Heart left ventricle (tissue), 16 donors: Measurements from ENCODE around the gene NETO1. TPM values are rescaled to one million over a fixed set of nuclear protein-coding genes. Genes with fewer than 3 reads are reported as not detected.
A peak's percentile ranks its signal among the peaks of the same experiment; 100 is the strongest.

Source experiments
- ATAC-seq, 4 donors: fragments of 200-7000 bp; cut with Tn5 transposase; one replicate each; pipeline ENCODE4 v1.9.1; 2020 to 2022; ENCODE audit warnings: moderate library complexity in 4 of 4, mild to moderate bottlenecking in 3 of 4, moderate number of reproducible peaks in 1 of 4
- DNase-seq, 5 donors: peaks; one replicate each; pipeline ENCODE4 v3.0.0-alpha.2; 2020
- H3K27ac ChIP-seq, 12 donors: fragments of 200-600 bp; sonication (generic) in 4 of 12; one replicate each; pipeline versions ENCODE4 v1.5.0 to v1.8.0; 2016 to 2022; ENCODE audit warnings: mild to moderate bottlenecking in 2 of 12
- H3K27me3 ChIP-seq, 9 donors: fragments of 200-600 bp; sonication (generic) in 2 of 9; one replicate each; pipeline versions ENCODE4 v1.5.1 to v1.8.0; 2016 to 2022; ENCODE audit warnings: mild to moderate bottlenecking in 3 of 9
- H3K36me3 ChIP-seq, 9 donors: fragments of 200-600 bp; sonication (generic) in 2 of 9; one replicate each; pipeline versions ENCODE4 v1.5.0 to v1.8.0; 2018 to 2022; ENCODE audit warnings: mild to moderate bottlenecking in 2 of 9
- H3K4me1 ChIP-seq, 12 donors: fragments of 200-600 bp; sonication (generic) in 4 of 12; one replicate each; pipeline versions ENCODE4 v1.5.0 to v1.8.0; 2016 to 2022; ENCODE audit warnings: mild to moderate bottlenecking in 3 of 12
- H3K4me3 ChIP-seq, 12 donors: fragments of 200-600 bp; sonication (generic) in 4 of 12; one replicate each; pipeline versions ENCODE4 v1.5.0 to v1.8.0; 2017 to 2022; ENCODE audit warnings: mild to moderate bottlenecking in 9 of 12, moderate library complexity in 4 of 12
- H3K9me3 ChIP-seq, 12 donors: fragments of 200-600 bp; sonication (generic) in 4 of 12; one replicate each; pipeline versions ENCODE4 v1.5.0 to v1.8.0; 2016 to 2022; ENCODE audit warnings: mild to moderate bottlenecking in 1 of 12
- CTCF ChIP-seq, 12 donors: fragments of 200-600 bp; sonication (generic) in 4 of 12; IDR thresholded peaks; one replicate each; pipeline versions ENCODE4 v1.5.0 to v1.8.0; 2018 to 2022; ENCODE audit warnings: antibody characterized with exemption in 12 of 12, mild to moderate bottlenecking in 5 of 12
- POLR2A ChIP-seq, 2 donors: fragments of 450-650 bp; IDR thresholded peaks; one replicate each; pipeline ENCODE4 v1.6.1; 2017; ENCODE audit warnings: antibody characterized with exemption in 2 of 2, mild to moderate bottlenecking in 2 of 2, moderate library complexity in 2 of 2
- WGBS, 4 donors: extraction: QIAGEN DNeasy Blood & Tissue Kit in 2 of 4; methylation state at CpG; one replicate each; pipeline versions ENCODE4 v1.1.5 to v1.1.7; 2013 to 2018; 5-methylcytosine and 5-hydroxymethylcytosine counted together
- intact Hi-C, 10 donors: fragments of 100-400 bp; cut with DNase I; formaldehyde crosslinking; loops; one replicate each; pipeline versions ENCODE4 v1.11.1 to v1.14.2; 2022
- polyA plus RNA-seq, 2 donors: library from polyadenylated mRNA; stranded (reverse); fragments of 200-250 nt; gene quantifications; one replicate each; pipeline ENCODE4 v1.2.3, GENCODE V29; 2013
- total RNA-seq, 9 donors: library from RNA; depleted of rRNA in 2 of 9; stranded (reverse); fragments of >200 nt in 2 of 9; fragmentation: NEBNext Ultra II Directional in 3 of 9; extraction: Animal tissue kit (Norgen Biotek cat#: 25700) in 3 of 9; gene quantifications; one replicate each; pipeline versions ENCODE4 v1.1.0 to v1.2.4, GENCODE V29; 2016 to 2023
- donor health status: ischemic (EF 13 %, LVEDD 7.1; RV severe dilation, severe dysfunction).
- donor health status: healthy with polysubstance abuse.
- donor health status: DM: no; HTN: yes; CAD: no.
- donor health status: DM: no; HTN: no; CAD: no.
- donor health status: ischemic (EF 25% LVEDD 6.9; RV normal size, moderate dysfunction).
- donor health status: ischemic (EF 25% LVEDD 5.7; RV mildly dilated, moderate dysfunction).
- donor health status: healthy.
- donor health status: DM: yes; HTN: yes; CAD: no.
- donor health status: ischemic (EF 35%, LVEDD 5.7; RV mildly dilated, moderate dysfunction).
- donor health status: nonischemic (EF 11% LVEDD 7.7; RV severe dilation, severe dysfunction).
- donor health status: DM: yes; HTN: yes; CAD: no.
- donor health status: PGD.
- donor health status: ischemic (EF 29% LVEDD 5.4; RV normal size, mild dysfunction).
- donor health status: nonischemic (EF 23%, LVEDD 6.1; RV moderate dilation, normal function).

Gene NETO1
- total and polyA plus RNA-seq, 11 donors, result 0.09 to 2.0 (median 0.39) TPM; not detected in 5

- WGBS, 4 donors, result 51 to 61% (median 57%) methylated on average over 7 of the region's 7 CpGs
- no peaks in the 10 kb centered on the region for H3K36me3 ChIP-seq
- H3K27me3 ChIP-seq, result no peaks in the 10 kb centered on the region
- H3K4me3 ChIP-seq, result no peak overlapping the region
- no peak for DNase-seq
- H3K4me1 ChIP-seq, result no peaks in the 10 kb centered on the region
- no peak overlapping the region for H3K27ac ChIP-seq
- H3K9me3 ChIP-seq, result peaks cover 0 to 10% (median 0%) of the 10 kb centered on the region in 12 donors
- no peak for TF ChIP-seq CTCF (IDR thresholded peaks at IDR 0.05)
- no peak for TF ChIP-seq POLR2A (IDR thresholded peaks at IDR 0.05)
- peak in 1 of 4 donors; percentile 53 for ATAC-seq
- intact Hi-C loops, result no loop called here
Observed at GRCh38 chr18:72846736-72847533, 20.9 kb downstream of the NETO1 start.

- TF ChIP-seq CTCF (IDR thresholded peaks at IDR 0.05) (no peak), POLR2A (IDR thresholded peaks at IDR 0.05) (no peak)
- WGBS, 4 donors, result 78 to 88% (median 80%) methylated on average over 8 of the region's 8 CpGs
- no peak for DNase-seq
- intact Hi-C loops, result no loop called here
- Histone ChIP-seq H3K27me3 (no peaks in the 10 kb centered on the region), H3K36me3 (no peaks in the 10 kb centered on the region), H3K4me1 (no peaks in the 10 kb centered on the region), H3K9me3 (peaks cover 0 to 7% (median 0%) of the 10 kb centered on the region in 12 donors), H3K27ac (no peak overlapping the region), H3K4me3 (no peak overlapping the region)
- ATAC-seq, result no peak
Observed at GRCh38 chr18:72843743-72844142, 24.0 kb downstream of the NETO1 start.

GRCh38 chr18:72840109-72840508, 27.7 kb downstream of the NETO1 start:
- Histone ChIP-seq H3K27me3 (no peaks in the 10 kb centered on the region), H3K36me3 (no peaks in the 10 kb centered on the region), H3K4me1 (no peaks in the 10 kb centered on the region), H3K4me3 (no peak overlapping the region), H3K27ac (no peak overlapping the region), H3K9me3 (no peaks in the 10 kb centered on the region)
- TF ChIP-seq CTCF (IDR thresholded peaks at IDR 0.05) (no peak), POLR2A (IDR thresholded peaks at IDR 0.05) (no peak)
- ATAC-seq, result no peak
- intact Hi-C loops, result no loop called here
- 6 to 14% (median 11%) methylated on average over 4 of the region's 4 CpGs for WGBS, 4 donors
- DNase-seq, result no peak

GRCh38 chr18:72834731-72835130, 33.1 kb downstream of the NETO1 start:
- H3K4me3 ChIP-seq, result no peak overlapping the region
- WGBS, 4 donors, result 72 to 78% (median 77%) methylated on average over 3 of the region's 3 CpGs
- H3K36me3 ChIP-seq, result no peaks in the 10 kb centered on the region
- H3K27ac ChIP-seq, result no peak overlapping the region
- no peaks in the 10 kb centered on the region for H3K27me3 ChIP-seq
- no peak for TF ChIP-seq POLR2A (IDR thresholded peaks at IDR 0.05)
- no peak for TF ChIP-seq CTCF (IDR thresholded peaks at IDR 0.05)
- H3K4me1 ChIP-seq, result no peaks in the 10 kb centered on the region
- DNase-seq (no peak), ATAC-seq (no peak)
- intact Hi-C loops, result no loop called here
- no peaks in the 10 kb centered on the region for H3K9me3 ChIP-seq
